GM15510 (cell line): ENCODE results near the gene RBP3.

Experiments
- POLR2A ChIP-seq: IDR thresholded peaks from 3 replicates; pipeline ENCODE4 v1.6.1; 2011; ENCODE audit warnings: borderline replicate concordance; ENCODE audit not compliant: insufficient read length; ENCODE audit errors: extremely low read depth

The RBP3 gene

DNA sequence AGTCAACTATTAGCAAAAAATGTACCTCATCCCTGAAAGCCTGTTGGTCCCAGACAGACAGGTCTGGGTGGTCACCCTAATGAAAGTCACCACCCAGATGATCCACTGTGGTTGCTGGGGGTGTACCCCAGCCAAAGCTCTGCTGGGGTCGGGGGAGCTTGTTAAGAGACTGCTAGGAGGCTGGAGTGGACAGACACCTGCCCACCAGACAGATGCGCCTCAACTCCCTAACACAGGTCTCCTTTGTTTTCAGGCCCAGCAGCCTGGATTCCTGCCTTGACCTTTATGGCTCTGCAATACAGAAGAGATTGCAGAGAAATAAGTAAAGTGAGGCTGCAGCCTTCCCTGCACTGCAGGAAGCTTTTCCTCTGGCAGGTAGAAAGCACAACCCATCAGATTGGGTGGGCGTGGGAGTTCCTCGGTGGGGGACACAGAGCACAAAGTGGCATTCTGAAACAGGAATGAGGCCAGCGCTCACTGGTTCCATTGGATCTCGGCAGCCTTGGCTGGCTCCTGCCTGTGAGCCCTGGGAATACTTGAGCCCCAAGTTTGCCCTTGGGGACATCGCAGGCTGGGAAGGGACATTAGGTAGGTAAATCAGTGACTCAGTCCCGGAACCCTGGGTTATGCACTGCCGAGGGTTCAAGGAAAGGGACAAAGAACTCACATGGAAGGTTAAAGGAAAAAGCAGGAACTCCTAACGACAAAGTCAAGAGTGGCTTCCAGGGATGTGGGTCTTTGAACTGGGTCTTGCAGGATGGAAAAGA is 53.9 kb downstream of the RBP3 start:
- TF ChIP-seq POLR2A = no peak

DNA sequence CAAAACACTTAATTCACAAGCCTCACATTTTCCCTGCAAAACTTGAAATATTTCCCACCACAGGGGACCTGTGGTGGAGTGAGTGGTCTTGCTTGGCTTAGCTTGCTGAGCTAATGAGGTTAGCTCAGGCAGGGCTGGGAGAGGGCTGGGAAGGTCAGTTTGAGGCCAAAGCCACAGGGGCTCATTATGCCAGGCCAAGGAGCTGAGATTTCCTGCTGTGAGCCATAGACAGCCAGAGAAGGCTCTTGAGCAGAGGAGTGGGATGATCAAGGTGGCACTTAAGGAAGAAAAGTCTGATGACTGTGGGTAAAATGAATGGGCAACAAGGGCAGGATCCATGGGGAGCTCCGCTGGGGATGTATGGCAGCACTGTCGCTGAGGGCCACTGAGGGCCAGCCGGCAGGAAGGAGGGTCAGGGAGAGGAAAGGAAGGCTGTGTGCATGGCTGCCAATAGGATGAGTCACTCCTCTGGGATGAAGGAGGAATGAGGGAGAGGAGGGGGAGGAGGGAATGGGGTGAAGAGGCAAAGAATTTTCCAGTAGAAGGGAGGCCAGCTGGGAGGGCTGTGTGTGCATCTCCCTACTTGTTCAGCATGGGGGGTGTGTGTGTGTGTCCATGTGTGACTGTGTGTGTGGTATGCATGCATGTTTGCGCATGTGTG is 54.6 kb downstream of the RBP3 start:
- TF ChIP-seq POLR2A = no peak

- no peak for TF ChIP-seq POLR2A
These were observed 55.5 kb downstream of the RBP3 start for GRCh38 chr10:47403446-47404318.

DNA sequence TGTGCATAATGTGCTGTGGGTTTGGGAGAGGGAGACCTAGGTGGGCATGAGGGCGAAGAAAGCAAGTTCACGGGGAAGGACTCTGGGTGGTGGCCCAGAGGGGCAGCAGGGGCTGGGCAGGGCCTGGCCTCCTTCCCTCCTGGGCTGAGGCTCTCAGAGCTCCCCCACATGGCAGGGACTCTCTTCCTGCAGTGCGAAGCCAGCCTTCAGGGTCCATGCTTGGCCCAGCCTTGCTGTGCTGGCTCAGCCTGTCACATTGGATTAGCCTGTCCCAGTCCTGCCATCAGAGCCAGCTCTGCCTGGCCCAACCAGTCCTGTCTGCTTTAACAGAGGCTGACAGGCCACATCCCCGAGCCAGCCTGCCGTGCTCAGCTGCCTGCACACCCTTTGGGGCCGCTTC is 56.3 kb downstream of the RBP3 start:
- no peak for TF ChIP-seq POLR2A

DNA sequence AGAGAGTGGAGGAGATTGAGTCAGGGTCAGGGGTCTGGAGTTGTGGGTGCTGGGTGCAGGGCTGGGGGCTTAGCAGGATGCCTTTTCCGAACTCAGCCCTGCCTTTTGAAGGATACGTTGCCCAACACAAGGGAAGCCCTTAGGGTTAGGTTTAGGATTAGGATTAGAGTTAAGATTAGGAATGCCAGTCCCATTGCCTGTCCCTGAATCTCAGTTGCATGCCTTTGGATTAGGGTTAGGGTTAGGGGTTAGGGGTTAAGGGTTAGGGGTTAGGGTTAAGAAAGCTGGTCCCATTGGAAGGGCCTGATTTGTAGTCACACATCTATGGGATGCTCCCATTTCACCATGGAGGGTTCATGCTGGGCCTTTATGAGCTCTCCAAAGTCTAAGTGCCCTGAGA is 56.8 kb downstream of the RBP3 start:
- TF ChIP-seq POLR2A = no peak

DNA sequence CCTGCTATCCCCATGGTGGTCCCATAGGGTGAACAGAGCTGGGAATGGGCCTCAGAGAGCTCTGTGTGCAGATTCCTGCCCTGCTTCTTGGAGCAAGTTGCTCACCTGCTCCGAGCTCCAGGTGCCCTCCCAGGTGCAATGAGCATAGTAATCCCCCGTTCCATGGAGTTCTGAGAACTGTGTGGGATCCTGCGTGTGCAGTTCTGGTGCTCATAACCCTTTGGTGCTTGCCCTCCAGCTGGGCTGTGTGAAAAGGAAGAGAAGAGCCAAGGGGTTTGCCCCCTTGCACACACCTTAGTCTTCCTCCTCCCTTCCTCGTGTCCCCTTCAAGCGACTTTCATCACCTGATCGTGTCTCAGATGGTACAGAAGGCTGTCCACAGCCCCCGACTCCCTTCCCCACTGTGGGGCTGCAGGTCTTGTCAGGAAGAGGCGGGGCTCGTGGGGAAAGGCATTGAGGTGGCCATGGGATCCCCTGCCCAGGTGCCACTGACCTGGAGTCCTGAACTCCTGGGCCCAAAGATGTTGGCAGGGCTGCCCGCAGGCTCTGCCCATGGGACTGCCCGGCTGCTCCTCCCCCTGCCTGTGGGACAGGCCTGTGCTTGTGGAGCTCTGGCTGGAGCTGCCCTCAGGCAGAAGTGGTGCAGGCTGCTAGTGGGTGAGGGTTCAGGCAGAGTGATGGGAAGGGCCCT is 57.8 kb downstream of the RBP3 start:
- TF ChIP-seq POLR2A = no peak

DNA sequence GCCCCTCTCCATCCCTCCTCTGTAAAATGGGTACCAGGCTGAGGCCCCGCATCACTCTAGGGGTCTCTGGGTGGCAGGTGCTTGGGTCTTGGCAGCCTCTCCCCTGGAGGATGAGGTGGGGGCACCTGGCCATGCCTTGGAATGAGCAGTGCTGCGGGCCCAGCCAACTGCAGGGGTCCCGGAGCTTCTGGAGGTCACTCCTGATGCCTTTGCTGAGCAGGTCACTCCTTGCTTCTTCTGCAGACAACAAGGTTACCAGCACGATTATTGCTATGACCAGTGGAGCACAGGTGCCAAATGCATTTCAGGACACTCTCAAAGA is 58.3 kb downstream of the RBP3 start:
- TF ChIP-seq POLR2A = no peak

DNA sequence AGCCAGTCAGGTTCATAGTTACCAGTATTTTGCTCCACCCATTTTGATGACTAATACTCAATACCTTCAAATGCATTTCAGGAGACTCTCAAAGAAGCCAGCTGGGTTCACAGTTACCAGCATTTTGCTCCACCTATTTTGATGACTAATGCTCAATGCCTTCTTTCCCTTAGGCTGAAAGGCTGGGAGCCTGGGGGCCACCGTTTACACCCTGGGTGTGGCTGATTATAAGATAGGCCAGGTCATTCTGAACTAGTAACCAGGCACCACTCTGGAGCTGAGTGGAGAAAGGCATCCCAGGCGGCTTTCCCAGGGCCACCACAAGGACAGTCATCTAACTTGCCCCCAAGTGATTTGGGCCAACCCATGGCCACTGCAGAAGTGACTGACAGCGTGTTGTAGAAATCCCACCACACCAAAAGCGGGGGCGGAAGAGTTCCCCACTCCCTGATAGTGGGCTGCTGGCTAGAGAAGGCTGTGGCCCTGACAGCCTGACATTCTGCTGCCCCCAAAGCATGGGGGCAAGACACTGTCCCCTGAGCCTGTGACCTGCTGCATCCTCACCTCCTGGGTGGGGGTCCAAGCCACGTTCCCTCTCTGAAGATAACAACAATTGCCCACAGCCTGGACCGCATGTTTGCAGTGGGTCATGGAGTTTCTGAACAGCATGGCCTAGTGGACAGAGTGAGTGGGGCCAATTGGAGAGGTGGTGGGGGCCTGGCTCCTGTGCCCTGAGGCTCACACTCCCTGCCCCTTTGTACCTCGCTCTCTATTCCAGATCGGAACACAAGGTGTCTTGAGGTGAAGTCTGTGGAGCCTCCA is 58.9 kb downstream of the RBP3 start:
- no peak for TF ChIP-seq POLR2A
